ENCODE results near the gene CDH16.
"Not testable (repeated sequence)": the region's sequence is repeated elsewhere in the genome, so short reads cannot be mapped to it uniquely, and the experiment has no call there.

Gene CDH16

GRCh38 chr16:66873685-66874055, 45.0 kb downstream of the CDH16 start:
- no peak for TF ChIP-seq CTCF (IDR thresholded peaks at IDR 0.05; ENCODE audit: low read depth, low read length)
- DNase-seq (ENCODE audit: low read depth, low spot score): no peak
- in situ Hi-C loops (cut with HindIII; ENCODE audit: low sequenced_read_pairs): no loop called here
- H3K4me3 ChIP-seq (ENCODE audit: low read depth, low read length): no peak overlapping the region

GRCh38 chr16:66872943-66873684, 45.6 kb downstream of the CDH16 start:
- peak overlapping the region; percentile 32 for H3K4me3 ChIP-seq (ENCODE audit: low read depth, low read length)
- DNase-seq (ENCODE audit: low read depth, low spot score): peak; percentile 100
- peak; percentile 93 for TF ChIP-seq CTCF (IDR thresholded peaks at IDR 0.05; ENCODE audit: low read depth, low read length)
- in situ Hi-C loops (cut with HindIII; ENCODE audit: low sequenced_read_pairs): no loop called here

GRCh38 chr16:66872559-66872942, 46.1 kb downstream of the CDH16 start:
- in situ Hi-C loops (cut with HindIII; ENCODE audit: low sequenced_read_pairs): no loop called here
- TF ChIP-seq CTCF (IDR thresholded peaks at IDR 0.05; ENCODE audit: low read depth, low read length): no peak
- DNase-seq (ENCODE audit: low read depth, low spot score): no peak
- H3K4me3 ChIP-seq (ENCODE audit: low read depth, low read length): peak overlapping the region; percentile 32

- no peak for DNase-seq (ENCODE audit: low read depth, low spot score)
- no peak for TF ChIP-seq CTCF (IDR thresholded peaks at IDR 0.05; ENCODE audit: low read depth, low read length)
- no peak overlapping the region for H3K4me3 ChIP-seq (ENCODE audit: low read depth, low read length)
- in situ Hi-C loops (cut with HindIII; ENCODE audit: low sequenced_read_pairs): no loop called here
These were observed 46.8 kb downstream of the CDH16 start for GRCh38 chr16:66871840-66872239.

GRCh38 chr16:66871363-66871762, 47.3 kb downstream of the CDH16 start:
- in situ Hi-C loops (cut with HindIII; ENCODE audit: low sequenced_read_pairs); DNase-seq (ENCODE audit: low read depth, low spot score); H3K4me3 ChIP-seq (ENCODE audit: low read depth, low read length): not testable (repeated sequence)

GRCh38 chr16:66869424-66869823, 49.3 kb downstream of the CDH16 start:
- no peak overlapping the region for H3K4me3 ChIP-seq (ENCODE audit: low read depth, low read length)
- DNase-seq (ENCODE audit: low read depth, low spot score): no peak
- in situ Hi-C loops (cut with HindIII; ENCODE audit: low sequenced_read_pairs): no loop called here
- TF ChIP-seq CTCF (IDR thresholded peaks at IDR 0.05; ENCODE audit: low read depth, low read length): no peak

GRCh38 chr16:66863707-66864106, 55.0 kb downstream of the CDH16 start:
- TF ChIP-seq CTCF (IDR thresholded peaks at IDR 0.05; ENCODE audit: low read depth, low read length): no peak
- in situ Hi-C loops (cut with HindIII; ENCODE audit: low sequenced_read_pairs): no loop called here
- H3K4me3 ChIP-seq (ENCODE audit: low read depth, low read length): no peak overlapping the region
- DNase-seq (ENCODE audit: low read depth, low spot score): no peak
